ENCODE data around the gene TMEM273.

The TMEM273 gene

DNA sequence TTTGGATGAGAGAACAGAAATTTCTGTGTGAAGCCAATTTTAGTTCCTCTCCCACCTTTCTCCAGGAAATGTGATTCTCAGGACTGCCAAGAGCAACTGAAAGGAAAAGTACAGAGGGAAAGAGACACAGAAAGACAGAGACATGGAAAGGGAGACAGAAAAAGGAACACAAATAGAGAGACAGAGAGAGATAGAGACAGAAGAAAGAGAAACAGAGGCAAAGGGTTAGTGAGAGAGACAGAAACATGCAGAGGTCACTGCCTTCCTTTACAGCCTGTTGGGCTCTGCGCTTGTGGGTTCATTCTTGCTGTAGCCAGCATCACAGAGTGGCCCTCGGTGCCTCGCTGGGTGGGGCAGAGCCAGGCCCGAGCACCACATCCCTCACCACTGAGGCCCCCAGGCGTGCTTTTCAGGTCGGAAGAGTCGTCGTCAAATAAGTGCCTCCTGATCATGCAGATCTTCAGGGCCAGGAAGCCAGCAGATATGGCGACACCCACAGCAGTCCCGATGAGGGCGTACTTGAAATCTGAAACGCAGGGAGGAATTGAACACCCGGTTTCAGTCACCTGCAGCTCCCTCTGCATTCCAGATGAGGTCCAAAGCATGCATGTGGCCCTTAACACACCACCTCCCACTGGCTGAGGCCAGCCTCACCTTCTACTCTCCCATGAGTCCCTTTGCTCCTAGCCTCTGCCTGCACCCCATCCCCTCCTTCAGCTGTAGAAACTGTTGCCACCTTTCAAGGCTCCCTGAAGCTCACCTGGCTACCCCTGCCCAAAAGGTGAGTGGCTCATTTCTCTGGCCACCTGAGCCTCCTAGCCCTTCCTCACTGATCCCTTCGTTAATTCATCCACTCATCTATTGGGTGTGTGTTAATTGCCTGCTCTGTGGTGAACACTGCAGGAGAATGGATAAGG, 21.4 kb downstream of the TMEM273 start:
- no peak for DNase-seq
- intact Hi-C loops (cut with DNase I): no loop called here

DNA sequence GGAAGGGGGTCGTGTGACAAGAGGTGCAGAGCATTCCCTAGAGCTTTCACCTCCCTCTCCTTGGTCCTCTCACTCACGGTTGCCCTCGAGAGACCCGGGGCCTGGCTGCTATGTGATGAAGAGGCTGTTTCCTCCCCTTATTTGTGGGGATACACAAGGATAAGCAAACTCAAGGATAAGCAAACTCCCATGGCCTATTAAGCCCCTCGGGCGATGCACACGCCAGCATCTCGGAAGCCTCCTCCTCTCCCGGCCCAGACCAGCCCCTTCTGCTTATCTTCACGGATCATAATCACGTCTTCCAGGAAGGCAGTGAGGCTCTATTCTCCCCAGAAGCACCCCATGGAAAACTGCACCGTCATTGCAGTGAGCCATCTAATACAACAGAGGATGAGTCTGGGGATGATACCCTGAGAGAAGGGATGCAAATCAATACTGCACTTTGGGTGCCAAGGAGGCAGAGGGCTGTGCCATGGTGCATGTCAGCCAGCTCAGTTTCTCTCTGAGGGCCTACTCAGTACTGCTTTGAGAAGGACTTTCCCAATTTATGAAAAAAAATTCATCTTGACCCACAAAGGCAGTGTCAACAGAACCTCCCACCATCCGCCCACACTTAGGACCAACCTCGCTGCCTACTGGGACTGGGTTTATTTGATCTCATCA, 22.2 kb downstream of the TMEM273 start:
- intact Hi-C loops (cut with DNase I): no loop called here
- DNase-seq: peak in 4 of 10 donors; percentile 27 to 79 (median 52)

DNA sequence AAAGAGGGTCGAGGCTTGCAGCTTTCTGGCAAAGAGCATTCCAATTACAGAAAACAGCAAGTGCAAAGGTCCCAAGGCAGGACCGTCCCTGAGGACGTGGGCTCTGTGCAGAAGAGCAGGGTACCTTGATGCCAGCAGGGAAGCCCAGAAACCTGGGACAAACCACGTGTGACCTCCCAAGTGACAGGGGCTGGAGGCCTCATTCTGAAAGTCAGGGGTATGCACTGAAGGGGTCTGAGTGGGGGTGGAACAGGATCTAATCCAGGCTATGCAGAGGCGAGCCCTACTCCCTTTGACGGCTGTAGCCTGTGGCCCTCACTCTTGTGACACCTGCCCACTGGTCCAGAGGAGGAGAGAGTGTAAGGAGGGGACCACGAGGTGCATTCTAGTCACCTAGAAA, 22.9 kb downstream of the TMEM273 start:
- intact Hi-C loops (cut with DNase I): no loop called here
- DNase-seq: no peak

DNA sequence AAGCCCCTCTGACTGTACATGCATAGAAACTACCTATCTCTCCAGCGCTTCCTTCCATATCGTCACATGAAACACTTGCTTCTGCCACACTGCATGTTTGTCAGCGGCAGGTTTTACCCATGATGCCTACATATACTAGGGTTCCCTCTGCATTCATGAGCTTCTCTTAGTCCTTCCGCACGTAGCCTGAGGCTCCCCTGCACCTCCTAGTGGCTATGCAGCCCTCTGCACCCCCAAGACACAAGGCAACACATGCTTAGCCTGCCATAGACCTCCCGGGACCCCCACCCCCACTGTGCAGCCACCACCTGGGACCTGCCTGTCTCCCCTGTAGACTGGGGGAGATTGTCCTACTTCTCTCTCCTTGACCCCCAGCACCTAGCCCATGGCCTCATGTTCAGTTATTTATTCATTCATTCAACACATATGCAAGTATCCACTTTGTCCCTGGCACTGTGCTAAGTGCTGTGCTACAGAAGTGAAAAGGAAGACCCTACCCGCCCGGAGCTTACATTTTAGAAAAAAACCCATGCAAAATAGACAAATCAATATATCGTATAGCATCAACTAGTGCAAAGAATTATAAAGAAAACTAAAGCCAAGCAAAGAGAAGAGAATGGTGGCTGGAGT, 23.5 kb downstream of the TMEM273 start:
- DNase-seq: peak in 4 of 10 donors; percentile 31 to 42 (median 34)
- intact Hi-C loops (cut with DNase I): loop anchor here (5.0 kb wide), 1 partner anchor 507 kb away; no protein-coding TSS in a partner anchor

DNA sequence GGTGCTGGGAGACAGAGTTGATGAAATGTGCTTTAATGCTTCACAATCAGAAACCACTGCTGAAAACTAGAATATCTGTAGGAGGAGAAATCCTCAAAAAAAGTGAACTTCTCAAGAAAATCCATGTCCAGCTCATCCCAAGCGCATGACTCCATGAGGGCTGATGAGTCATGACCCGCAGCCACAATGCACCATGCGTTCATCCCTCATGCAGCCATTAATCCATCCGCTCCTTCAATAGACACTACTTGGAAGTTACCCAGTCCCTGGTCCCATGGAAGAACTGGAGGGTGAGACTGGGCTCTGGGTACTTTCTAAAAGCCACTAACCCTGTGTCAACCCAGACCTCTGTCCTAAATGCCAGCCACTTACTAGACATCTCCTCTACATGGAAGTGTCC, 24.4 kb downstream of the TMEM273 start:
- intact Hi-C loops (cut with DNase I): loop anchor here (5.0 kb wide), 1 partner anchor 506 kb away; no protein-coding TSS in a partner anchor
- no peak for DNase-seq

DNA sequence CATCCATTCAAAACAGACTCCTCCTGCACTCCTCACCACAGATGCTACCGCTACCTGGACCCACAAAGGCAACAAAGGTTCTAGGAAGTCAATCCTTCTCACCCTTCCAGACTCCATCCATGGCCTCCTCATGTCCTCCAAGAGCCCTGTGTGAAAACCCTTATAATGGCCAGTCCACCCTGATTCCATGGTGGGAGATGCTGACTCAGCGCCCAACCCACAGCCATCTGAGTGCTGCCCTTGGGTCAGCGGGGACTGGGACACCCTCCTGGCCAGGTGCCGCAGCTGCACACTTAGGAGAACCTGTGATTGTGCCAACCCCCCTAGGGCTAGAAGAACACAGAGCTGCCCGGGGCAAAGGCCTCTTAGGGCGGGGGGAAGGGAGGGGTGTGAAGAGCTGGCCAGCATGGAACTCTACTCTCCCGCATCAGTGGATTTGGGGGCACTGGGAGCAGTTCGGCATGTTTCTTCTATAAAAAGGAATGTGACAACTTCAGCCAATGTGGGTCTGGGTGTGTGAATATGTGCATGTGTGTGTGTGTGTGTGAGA, 25.4 kb downstream of the TMEM273 start:
- intact Hi-C loops (cut with DNase I): loop anchor here (5.0 kb wide), 1 partner anchor 506 kb away; no protein-coding TSS in a partner anchor
- DNase-seq: no peak

DNA sequence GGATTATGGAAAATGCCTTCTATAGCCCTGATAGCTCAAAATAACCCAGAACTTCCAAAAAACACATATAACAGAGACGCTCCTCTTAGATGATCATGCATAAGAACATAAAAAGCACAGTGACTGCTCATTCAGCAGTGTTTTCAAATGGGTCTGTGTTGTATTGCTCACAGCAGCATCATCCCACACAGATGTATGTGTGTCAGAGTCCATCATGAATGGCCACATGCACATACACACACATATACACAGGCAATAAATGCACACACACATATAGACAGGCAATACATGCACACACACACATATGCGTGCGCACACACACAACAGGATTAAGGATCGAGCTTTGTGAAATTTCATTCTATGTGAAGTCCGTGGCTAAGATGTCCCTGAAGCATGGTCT, 26.1 kb downstream of the TMEM273 start:
- intact Hi-C loops (cut with DNase I): loop anchor here (5.0 kb wide), 1 partner anchor 505 kb away; no protein-coding TSS in a partner anchor
- DNase-seq: no peak

DNA sequence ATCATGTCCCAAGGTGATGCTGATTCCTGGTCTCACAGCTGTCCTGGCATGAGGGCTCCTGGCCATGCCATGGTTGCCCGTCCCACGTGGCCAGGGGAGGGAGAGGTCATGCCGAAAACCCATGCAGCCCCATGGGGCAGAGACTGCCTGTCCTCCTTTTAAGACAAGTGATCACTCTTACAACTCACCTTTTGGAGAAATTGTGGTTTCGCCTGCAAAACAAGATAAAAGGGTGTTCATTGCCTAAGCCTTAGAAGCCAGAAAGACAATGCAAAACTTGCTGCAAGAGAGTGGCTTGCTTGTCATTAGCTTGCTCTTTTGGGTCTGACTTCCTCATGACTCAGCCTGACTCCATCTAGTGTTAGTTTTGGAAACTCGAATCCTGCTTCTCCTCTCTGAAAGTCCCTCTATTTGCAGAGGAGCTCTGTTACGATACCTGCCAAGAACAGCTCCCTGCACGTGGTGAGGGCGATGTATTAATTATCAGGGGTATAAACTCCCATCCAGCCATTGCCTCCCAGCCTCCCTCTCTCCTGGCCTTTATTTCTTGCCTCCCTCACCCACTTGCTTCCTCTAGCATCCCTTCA, 26.7 kb downstream of the TMEM273 start:
- intact Hi-C loops (cut with DNase I): loop anchor here (1.0 to 5.0 kb wide), 2 partner anchors 180 to 504 kb away; no protein-coding TSS in a partner anchor
- no peak for DNase-seq

DNA sequence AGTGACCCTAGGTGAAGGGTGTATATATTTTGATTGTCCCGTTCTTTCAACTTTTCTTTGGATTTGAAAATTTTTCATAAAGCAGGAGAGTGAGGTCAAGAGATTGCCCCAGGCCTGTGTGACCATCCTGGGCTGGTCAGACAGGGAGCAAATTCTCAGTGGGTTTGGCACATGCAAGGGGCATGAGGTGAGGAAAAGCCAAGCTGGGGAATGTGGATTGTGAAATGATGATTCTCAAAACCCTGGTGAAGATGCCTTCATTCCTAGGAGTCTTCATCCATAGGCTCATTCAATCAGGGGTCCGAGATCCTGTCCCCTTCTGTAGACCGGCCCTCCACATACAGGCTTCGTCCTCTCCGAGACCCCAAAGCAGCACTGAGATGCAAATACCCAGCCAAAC, 27.4 kb downstream of the TMEM273 start:
- DNase-seq: no peak
- intact Hi-C loops (cut with DNase I): loop anchor here (1.0 to 5.0 kb wide), 2 partner anchors 180 to 504 kb away; no protein-coding TSS in a partner anchor

DNA sequence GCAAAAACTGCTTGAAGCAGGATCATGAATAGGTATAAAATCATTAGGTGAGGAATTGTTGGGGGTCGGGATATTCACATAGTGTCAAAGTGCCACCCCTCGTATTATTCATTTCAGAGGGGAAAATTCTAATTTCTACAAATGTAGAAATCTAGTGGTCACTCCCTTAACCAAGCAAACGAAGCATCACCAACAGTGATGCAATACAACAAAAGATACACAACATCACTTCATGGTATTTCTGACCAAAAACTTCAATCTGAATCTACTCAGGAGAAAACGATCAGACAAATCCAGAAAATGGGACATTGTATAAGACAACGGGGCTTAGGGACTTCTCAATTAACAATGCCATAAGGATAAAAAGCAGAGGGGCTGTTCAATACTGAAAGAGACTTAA, 28.1 kb downstream of the TMEM273 start:
- intact Hi-C loops (cut with DNase I): loop anchor here (5.0 kb wide), 1 partner anchor 503 kb away; no protein-coding TSS in a partner anchor
- DNase-seq: no peak

DNA sequence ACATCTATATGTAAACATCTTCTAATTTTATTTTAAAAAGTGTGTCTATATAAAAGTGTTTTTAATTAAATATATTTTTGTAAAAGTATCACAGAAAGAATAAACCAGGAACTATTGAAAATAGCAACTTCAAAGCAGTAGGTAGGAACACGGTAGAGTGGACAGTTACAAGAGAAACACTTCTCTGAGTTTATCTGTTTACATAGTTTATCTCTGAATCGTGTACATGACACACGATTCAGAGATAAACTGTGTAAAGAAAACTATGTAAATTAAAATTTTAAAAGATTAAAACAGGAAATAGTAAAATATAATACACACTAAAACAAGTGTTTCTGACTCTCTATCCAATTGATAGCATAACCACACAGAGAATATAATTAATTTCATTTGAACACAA, 29.3 kb downstream of the TMEM273 start:
- intact Hi-C loops (cut with DNase I): no loop called here
- no peak for DNase-seq

DNA sequence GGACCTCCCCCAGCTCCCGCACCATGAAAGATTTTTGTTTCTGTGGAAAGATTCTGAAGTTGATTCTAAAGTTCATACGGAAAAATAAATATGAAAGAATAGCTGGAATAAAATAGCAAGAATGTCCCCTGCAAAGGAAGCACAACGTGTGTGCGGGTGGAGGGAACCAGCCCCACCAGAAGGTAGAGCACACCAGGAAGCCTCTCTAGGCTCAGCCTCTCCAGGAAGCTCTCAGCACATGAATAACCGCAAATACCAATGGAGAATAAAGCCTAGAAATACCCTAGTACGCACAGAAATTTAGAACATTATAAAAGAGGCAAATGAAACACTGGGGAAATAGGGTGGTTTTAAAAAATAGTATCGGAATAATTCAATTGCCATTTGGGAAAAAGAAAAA, 29.8 kb downstream of the TMEM273 start:
- DNase-seq: no peak
- intact Hi-C loops (cut with DNase I): no loop called here

DNA sequence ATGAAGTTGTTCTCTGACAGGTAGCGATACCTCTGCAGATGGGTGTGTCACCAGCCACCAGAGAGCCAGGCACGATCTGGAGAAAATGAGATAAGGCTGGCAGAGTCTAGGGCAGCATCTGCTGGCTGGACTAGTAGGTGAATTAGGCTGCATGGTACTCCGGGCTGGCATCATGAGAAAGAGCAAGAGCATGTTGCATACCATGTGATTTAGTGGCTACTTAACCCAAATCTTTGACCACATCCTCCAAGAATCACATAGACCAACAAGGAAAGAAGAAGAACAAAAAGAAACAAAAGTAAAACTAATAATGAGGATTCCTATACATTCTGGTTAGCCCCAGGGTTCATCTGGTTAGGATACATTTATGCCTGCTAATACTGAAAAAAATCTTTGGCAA, 31.0 kb downstream of the TMEM273 start:
- no peak for DNase-seq
- intact Hi-C loops (cut with DNase I): no loop called here

DNA sequence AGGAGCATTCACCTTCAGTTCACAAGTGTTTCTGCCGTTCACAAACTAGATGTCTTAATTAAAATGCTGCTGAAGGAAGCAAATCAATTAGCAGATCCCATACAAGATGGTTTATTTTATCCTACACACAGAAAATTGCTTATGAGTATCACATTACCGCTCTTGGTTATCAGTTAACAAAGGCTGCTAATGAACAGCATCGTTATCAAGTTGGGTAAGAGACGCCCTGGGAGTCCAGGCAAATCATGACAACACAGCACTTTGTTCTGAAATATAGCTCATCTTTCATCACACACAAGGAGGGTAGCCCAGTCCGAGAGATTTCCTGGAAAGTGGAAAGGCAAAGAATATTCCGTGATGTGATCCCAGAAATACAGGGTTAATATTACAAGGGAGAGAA, 33.5 kb downstream of the TMEM273 start:
- no peak for DNase-seq
- intact Hi-C loops (cut with DNase I): no loop called here

DNA sequence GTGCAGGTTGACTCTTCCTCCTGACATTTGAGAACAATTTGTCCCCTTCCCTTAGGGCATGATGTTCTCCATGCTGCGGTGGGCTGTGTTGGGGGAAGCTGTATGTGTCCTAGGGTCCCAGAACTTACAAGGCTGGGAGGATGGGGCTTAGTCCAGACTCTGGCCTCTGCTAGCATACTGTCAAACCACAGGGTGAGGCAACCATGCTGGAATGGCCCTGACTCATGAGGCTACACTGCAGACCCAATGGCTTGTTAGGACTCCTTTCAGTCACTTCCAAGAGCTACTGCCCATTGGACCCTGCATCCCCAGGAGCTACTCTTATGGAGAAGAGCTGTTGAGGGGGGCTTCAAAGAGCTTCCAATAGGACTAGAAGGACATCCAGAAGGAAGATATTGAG, 34.2 kb downstream of the TMEM273 start:
- intact Hi-C loops (cut with DNase I): no loop called here
- no peak for DNase-seq

DNA sequence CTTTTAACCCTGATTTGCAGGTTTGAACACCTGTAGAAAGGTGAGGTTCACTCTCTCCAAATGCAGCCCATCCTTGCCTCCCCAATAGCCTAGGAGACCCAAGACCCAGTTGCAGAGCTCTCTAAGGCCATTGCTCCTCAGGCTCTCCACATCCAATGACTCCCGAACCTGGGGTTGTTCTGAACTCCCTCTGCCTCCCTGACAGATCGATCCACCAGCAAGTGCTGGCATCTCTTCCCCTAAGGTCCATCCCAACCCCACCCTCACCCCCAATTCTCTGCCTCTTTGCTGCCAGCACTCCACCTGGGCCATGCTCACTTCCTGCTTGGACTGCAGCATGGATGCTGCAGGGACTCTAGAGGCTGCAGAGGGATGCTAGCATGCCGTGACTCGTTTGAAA, 35.1 kb downstream of the TMEM273 start:
- no peak for DNase-seq
- intact Hi-C loops (cut with DNase I): no loop called here

DNA sequence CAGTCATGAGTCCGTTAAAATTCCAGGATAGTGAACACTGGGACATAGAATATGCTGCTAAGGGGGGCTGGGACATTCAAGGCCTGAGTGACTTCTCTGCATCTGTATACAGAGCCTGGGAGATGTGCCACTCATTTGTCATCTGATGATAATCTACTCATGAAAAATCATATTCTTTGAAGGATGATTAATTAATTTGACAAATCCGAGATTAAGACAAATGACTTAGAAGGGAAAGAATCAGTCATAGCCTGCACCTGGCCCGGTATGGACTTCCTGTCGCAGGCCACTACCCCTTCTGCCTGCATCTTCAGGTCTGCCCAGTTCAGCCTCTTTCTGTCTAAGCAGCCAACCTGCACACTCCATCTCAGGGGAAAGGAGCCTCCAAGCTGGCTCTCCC, 35.5 kb downstream of the TMEM273 start:
- no peak for DNase-seq
- intact Hi-C loops (cut with DNase I): no loop called here

DNA sequence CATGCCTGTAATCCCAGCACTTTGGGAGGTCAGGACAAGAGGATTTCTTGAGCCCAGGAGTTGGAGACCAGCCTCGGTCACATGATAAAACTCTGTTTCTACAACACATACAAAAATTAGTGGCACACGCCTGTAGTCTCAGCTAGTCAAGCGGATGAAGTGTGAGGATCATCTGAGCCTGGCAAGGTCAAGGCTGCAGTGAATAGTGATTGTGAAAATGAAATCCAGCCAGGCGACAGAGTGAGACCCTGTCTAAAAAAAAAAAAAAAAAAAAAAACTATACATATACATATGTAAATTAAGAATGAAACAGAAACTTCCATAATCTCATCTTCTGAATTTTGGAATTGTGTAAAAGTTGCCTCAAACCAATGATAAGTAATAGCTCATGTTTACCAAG, 36.2 kb downstream of the TMEM273 start:
- DNase-seq: no peak
- intact Hi-C loops (cut with DNase I): no loop called here

DNA sequence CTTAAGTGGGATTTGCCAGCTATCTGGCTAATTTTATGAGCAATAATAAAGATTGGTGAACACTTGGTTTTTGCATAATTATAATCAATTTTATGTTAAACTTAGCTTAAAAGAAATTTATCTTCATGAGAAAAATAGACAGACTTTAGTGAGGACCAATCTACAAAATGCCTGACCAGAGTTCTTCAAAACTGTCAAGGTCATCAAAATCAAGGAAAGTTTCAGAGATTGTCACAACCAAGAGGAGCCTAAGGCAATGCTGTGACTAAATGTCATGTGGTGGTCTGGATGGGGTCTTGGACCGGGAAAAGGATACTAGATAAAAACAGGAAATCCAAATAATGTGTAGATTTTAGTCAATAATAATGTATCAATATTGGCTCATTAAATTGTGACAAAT, 36.7 kb downstream of the TMEM273 start:
- intact Hi-C loops (cut with DNase I): no loop called here
- DNase-seq: no peak

DNA sequence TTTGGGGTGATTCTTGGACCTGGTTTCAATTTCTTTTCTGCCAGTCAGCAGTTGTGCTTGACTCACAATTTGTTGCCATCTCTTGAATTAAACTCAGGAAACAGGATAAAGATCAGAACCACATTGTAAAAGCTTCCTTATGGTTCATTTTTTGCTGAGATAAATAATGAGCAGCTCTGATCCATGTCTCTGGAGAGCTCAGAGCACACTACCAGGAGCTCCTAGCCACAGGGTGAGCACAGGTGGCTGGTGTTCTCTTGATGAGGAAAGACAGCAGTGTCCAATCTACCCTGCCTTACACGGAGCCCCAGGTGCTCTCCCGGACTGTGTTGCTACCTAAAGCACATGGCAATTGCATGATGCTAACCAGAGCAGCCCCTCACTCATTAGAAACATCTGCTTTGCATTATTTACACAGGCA, 37.2 kb downstream of the TMEM273 start:
- no peak for DNase-seq
- intact Hi-C loops (cut with DNase I): no loop called here
